GM23248 (cell line): Measurements from ENCODE around the gene GAL3ST1. TPM values are rescaled to one million over a fixed set of nuclear protein-coding genes. Genes with fewer than 3 reads are reported as not detected.
A peak's percentile ranks its signal among the peaks of the same experiment; 100 is the strongest.

Source experiments
- DNase-seq: peaks from one replicate; pipeline ENCODE4 v3.0.0-alpha.2; 2015
- H2AFZ ChIP-seq: fragments of 200-600 bp; sonication (generic); 2 replicates; pipeline ENCODE4 v1.6.1; 2016; ENCODE audit warnings: antibody characterized with exemption
- H3F3A ChIP-seq: fragments of 200-600 bp; sonication (generic); 2 replicates; pipeline ENCODE4 v1.6.1; 2016; ENCODE audit warnings: mild to moderate bottlenecking, antibody characterized with exemption, mixed run types; ENCODE audit not compliant: insufficient read depth
- H3K27ac ChIP-seq: fragments of 200-600 bp; sonication (generic); 2 replicates; pipeline ENCODE4 v1.5.1; 2016; ENCODE audit warnings: mild to moderate bottlenecking
- H3K27me3 ChIP-seq: fragments of 200-600 bp; sonication (generic); replicated peaks from 2 replicates; pipeline ENCODE4 v1.6.1; 2016; ENCODE audit warnings: mild to moderate bottlenecking; ENCODE audit not compliant: insufficient read depth
- H3K36me3 ChIP-seq: fragments of 200-600 bp; sonication (generic); 2 replicates; pipeline ENCODE4 v1.6.1; 2016; ENCODE audit warnings: low read depth, mild to moderate bottlenecking
- H3K4me1 ChIP-seq: fragments of 200-600 bp; sonication (generic); 2 replicates; pipeline ENCODE4 v1.6.1; 2016; ENCODE audit warnings: mild to moderate bottlenecking; ENCODE audit not compliant: insufficient read depth
- H3K4me2 ChIP-seq: fragments of 200-600 bp; sonication (generic); one replicate; pipeline ENCODE4 v1.6.1; 2016; ENCODE audit warnings: mild to moderate bottlenecking; ENCODE audit not compliant: unreplicated experiment
- H3K4me3 ChIP-seq: fragments of 200-600 bp; sonication (generic); 2 replicates; pipeline ENCODE4 v1.5.1; 2016; ENCODE audit warnings: mild to moderate bottlenecking
- H3K79me2 ChIP-seq: fragments of 200-600 bp; sonication (generic); 2 replicates; pipeline ENCODE4 v1.6.1; 2016; ENCODE audit warnings: mild to moderate bottlenecking; ENCODE audit not compliant: insufficient read depth
- H3K9ac ChIP-seq: fragments of 200-600 bp; sonication (generic); 2 replicates; pipeline ENCODE4 v1.6.1; 2016; ENCODE audit warnings: mild to moderate bottlenecking
- H3K9me2 ChIP-seq: fragments of 200-600 bp; sonication (generic); 2 replicates; pipeline ENCODE4 v1.6.1; 2016; ENCODE audit warnings: mixed run types, mild to moderate bottlenecking, moderate library complexity; ENCODE audit not compliant: insufficient read depth
- H3K9me3 ChIP-seq: fragments of 200-600 bp; sonication (generic); one replicate; pipeline ENCODE4 v1.6.1; 2017; ENCODE audit warnings: low read depth
- H4K20me1 ChIP-seq: fragments of 200-600 bp; sonication (generic); 2 replicates; pipeline ENCODE4 v1.6.0; 2016; ENCODE audit not compliant: insufficient read depth
- EZH2 ChIP-seq: fragments of 200-600 bp; sonication (generic); IDR thresholded peaks from 2 replicates; pipeline ENCODE4 v1.6.1; 2018; ENCODE audit warnings: antibody characterized with exemption, mild to moderate bottlenecking; ENCODE audit not compliant: insufficient read depth, poor library complexity, severe bottlenecking
- EZH2phosphoT487 ChIP-seq: fragments of 200-600 bp; sonication (generic); IDR thresholded peaks from 2 replicates; pipeline ENCODE4 v1.6.1; 2018; ENCODE audit warnings: antibody characterized with exemption, moderate library complexity, mild to moderate bottlenecking, low read depth; ENCODE audit not compliant: insufficient read depth
- WGBS, 2 experiments: methylation state at CpG; one replicate each; pipeline ENCODE4 v1.1.6; 2015 to 2017; ENCODE audit warnings: low lambda C conversion rate in 2 of 2, low coverage in 1 of 2; ENCODE audit errors: missing lambda C conversion rate in 2 of 2; 5-methylcytosine and 5-hydroxymethylcytosine counted together
- in situ Hi-C: fragments of 300-500 bp; cut with MboI; formaldehyde crosslinking; loops from 2 replicates; pipeline ENCODE4 v1.15.0; 2020
- polyA plus RNA-seq: library from polyadenylated mRNA; unstranded; fragments of >200 nt; fragmentation: Nextera tagmentation; extraction: Ambion mirVana; gene quantifications from 2 replicates; pipeline ENCODE4 v1.2.1, GENCODE V29; 2016
- total RNA-seq: library from RNA; depleted of rRNA; stranded (reverse); fragments of >200 nt; shearing (Covaris generic); gene quantifications from 2 replicates; pipeline ENCODE4 v1.2.3, GENCODE V29; 2014

GAL3ST1 gene
- total and polyA plus RNA-seq, 2 experiments from 2014 or later = not detected

GRCh38 chr22:30539368-30539767 lies 35.1 kb downstream of the GAL3ST1 start:
- H3K79me2 ChIP-seq = no peaks in the 10 kb centered on the region
- H3K4me3 ChIP-seq = no peak overlapping the region
- in situ Hi-C loops = no loop called here
- H3K27ac ChIP-seq = no peak overlapping the region
- no peak overlapping the region for H3K9ac ChIP-seq
- no peaks in the 10 kb centered on the region for H3F3A ChIP-seq
- TF ChIP-seq EZH2 (no peak), EZH2phosphoT487 (no peak)
- H3K4me1 ChIP-seq = no peaks in the 10 kb centered on the region
- no peak overlapping the region for H3K4me2 ChIP-seq
- H3K9me2 ChIP-seq = no peaks in the 10 kb centered on the region
- peaks cover 35% of the 10 kb centered on the region for H3K27me3 ChIP-seq
- H3K9me3 ChIP-seq = no peaks in the 10 kb centered on the region
- no peak overlapping the region for H2AFZ ChIP-seq
- DNase-seq = no peak
- H3K36me3 ChIP-seq = no peaks in the 10 kb centered on the region
- WGBS, 2 experiments = 75 to 89% methylated on average over 1 of the region's 1 CpG
- H4K20me1 ChIP-seq = no peaks in the 10 kb centered on the region

- no peak overlapping the region for H3K27ac ChIP-seq
- H3K4me2 ChIP-seq = no peak overlapping the region
- peak; percentile 24 for DNase-seq
- no peak overlapping the region for H3K4me3 ChIP-seq
- WGBS, 2 experiments = 75 to 78% methylated on average over 6 of the region's 6 CpGs
- H3K9me2 ChIP-seq = no peaks in the 10 kb centered on the region
- no peak overlapping the region for H3K9ac ChIP-seq
- no peak overlapping the region for H2AFZ ChIP-seq
- no peaks in the 10 kb centered on the region for H3F3A ChIP-seq
- in situ Hi-C loops = no loop called here
- no peaks in the 10 kb centered on the region for H4K20me1 ChIP-seq
- TF ChIP-seq EZH2 = no peak
- TF ChIP-seq EZH2phosphoT487 = no peak
- H3K27me3 ChIP-seq = peaks cover 27% of the 10 kb centered on the region
- H3K4me1 ChIP-seq = no peaks in the 10 kb centered on the region
- H3K36me3 ChIP-seq = no peaks in the 10 kb centered on the region
- H3K9me3 ChIP-seq = no peaks in the 10 kb centered on the region
- H3K79me2 ChIP-seq = no peaks in the 10 kb centered on the region
These were observed 36.2 kb downstream of the GAL3ST1 start for GRCh38 chr22:30538280-30538679.

DNA sequence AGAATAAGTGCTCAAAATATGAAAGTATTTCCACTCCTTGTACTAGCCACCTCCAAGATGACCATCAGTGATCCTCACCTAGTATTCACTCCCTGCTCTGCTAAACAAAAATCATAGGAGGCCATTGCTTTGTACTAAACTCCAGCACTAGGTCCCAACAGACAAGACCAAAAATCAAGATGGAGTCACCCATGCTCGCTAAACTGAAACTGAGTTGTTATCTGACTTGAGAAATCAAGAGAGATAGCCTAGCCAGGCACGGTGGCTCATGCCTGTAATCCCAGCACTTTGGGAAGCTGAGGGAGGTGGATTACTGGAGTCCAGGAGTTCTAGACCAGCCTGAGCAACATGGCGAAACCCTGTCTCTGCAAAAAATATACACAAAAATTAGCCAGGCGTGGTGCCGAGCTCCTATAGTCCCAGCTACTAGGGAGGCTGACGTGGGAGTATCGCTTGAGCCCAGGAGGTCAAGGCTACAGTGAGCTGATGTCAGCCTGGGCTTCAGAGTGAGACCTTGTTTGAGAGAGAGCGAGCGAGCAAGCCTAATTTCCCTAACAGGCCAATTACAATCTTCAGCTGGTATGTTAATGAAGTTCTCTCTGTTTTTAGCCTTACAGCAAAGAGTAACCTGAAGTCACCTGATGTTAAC lies 37.3 kb downstream of the GAL3ST1 start:
- H3K4me2 ChIP-seq = no peak overlapping the region
- no peaks in the 10 kb centered on the region for H4K20me1 ChIP-seq
- WGBS, 2 experiments = 67 to 70% methylated on average over 9 of the region's 9 CpGs
- H2AFZ ChIP-seq = no peak overlapping the region
- no peaks in the 10 kb centered on the region for H3K9me2 ChIP-seq
- H3K27ac ChIP-seq = no peak overlapping the region
- no peaks in the 10 kb centered on the region for H3K36me3 ChIP-seq
- no peak for TF ChIP-seq EZH2
- no peak for TF ChIP-seq EZH2phosphoT487
- H3K4me3 ChIP-seq = no peak overlapping the region
- H3K27me3 ChIP-seq = peaks cover 18% of the 10 kb centered on the region
- H3K4me1 ChIP-seq = no peaks in the 10 kb centered on the region
- H3K79me2 ChIP-seq = no peaks in the 10 kb centered on the region
- no peaks in the 10 kb centered on the region for H3F3A ChIP-seq
- no peaks in the 10 kb centered on the region for H3K9me3 ChIP-seq
- in situ Hi-C loops = no loop called here
- H3K9ac ChIP-seq = no peak overlapping the region
- DNase-seq = no peak

- Histone ChIP-seq H3K9me3 (no peaks in the 10 kb centered on the region), H3K27me3 (peaks cover 7% of the 10 kb centered on the region; the same call in 1 of the 2 replicates), H3K9ac (no peak overlapping the region), H3K79me2 (no peaks in the 10 kb centered on the region), H3K4me3 (no peak overlapping the region), H3K36me3 (no peaks in the 10 kb centered on the region), H3K9me2 (no peaks in the 10 kb centered on the region), H3F3A (no peaks in the 10 kb centered on the region), H3K4me1 (no peaks in the 10 kb centered on the region), H4K20me1 (no peaks in the 10 kb centered on the region), H3K4me2 (no peak overlapping the region), H2AFZ (no peak overlapping the region), H3K27ac (no peak overlapping the region)
- in situ Hi-C loops = no loop called here
- WGBS, 2 experiments = 55 to 59% methylated on average over 4 of the region's 4 CpGs
- no peak for DNase-seq
- TF ChIP-seq EZH2phosphoT487 = no peak
- no peak for TF ChIP-seq EZH2
These were observed 39.3 kb downstream of the GAL3ST1 start for GRCh38 chr22:30535182-30535581.
